HTERT RPE-1 (cell line): ENCODE results near the gene TH.
"Not testable (repeated sequence)": the region's sequence is repeated elsewhere in the genome, so short reads cannot be mapped to it uniquely, and the experiment has no call there.

ENCODE experiments used
- in situ Hi-C: fragments of 300-500 bp; cut with MboI; formaldehyde crosslinking; loops from 4 replicates; pipeline ENCODE4 v1.14.3; 2020; ENCODE audit warnings: low sequenced_read_pairs

The TH gene

GRCh38 chr11:2179516-2179915, 7.9 kb upstream of the TH start:
- in situ Hi-C loops = no loop called here

GRCh38 chr11:2178906-2179494, 7.4 kb upstream of the TH start:
- in situ Hi-C loops = no loop called here

GRCh38 chr11:2178055-2178773, 6.6 kb upstream of the TH start:
- in situ Hi-C loops = not testable (repeated sequence)

- in situ Hi-C loops = no loop called here
These were observed 5.5 kb upstream of the TH start for GRCh38 chr11:2177076-2177475.

GRCh38 chr11:2176389-2176900, 4.8 kb upstream of the TH start:
- in situ Hi-C loops = no loop called here

- in situ Hi-C loops = no loop called here
These were observed 4.0 kb upstream of the TH start for GRCh38 chr11:2175659-2176058.

- in situ Hi-C loops = no loop called here
These were observed 2.7 kb upstream of the TH start for GRCh38 chr11:2174361-2174760.

GRCh38 chr11:2173761-2174160, 2.1 kb upstream of the TH start:
- in situ Hi-C loops = no loop called here

- in situ Hi-C loops = no loop called here
These were observed 1.6 kb upstream of the TH start for GRCh38 chr11:2173150-2173693.

- in situ Hi-C loops = no loop called here
These were observed 1.1 kb upstream of the TH start for GRCh38 chr11:2172676-2173075.

GRCh38 chr11:2169626-2170570, 1.7 kb downstream of the TH start:
- in situ Hi-C loops = no loop called here

GRCh38 chr11:2169005-2169378, 2.6 kb downstream of the TH start:
- in situ Hi-C loops = no loop called here

GRCh38 chr11:2168286-2169004, 3.2 kb downstream of the TH start:
- in situ Hi-C loops = no loop called here

GRCh38 chr11:2167141-2168045, 4.2 kb downstream of the TH start:
- in situ Hi-C loops = no loop called here

GRCh38 chr11:2166091-2166851, 5.3 kb downstream of the TH start:
- in situ Hi-C loops = no loop called here

- in situ Hi-C loops = no loop called here
These were observed 6.0 kb downstream of the TH start for GRCh38 chr11:2165571-2165970.

- in situ Hi-C loops = no loop called here
These were observed 6.6 kb downstream of the TH start for GRCh38 chr11:2164861-2165555.

- in situ Hi-C loops = no loop called here
These were observed 7.5 kb downstream of the TH start for GRCh38 chr11:2164081-2164480.
